ENCODE data around the gene PBX2. TPM values are rescaled to one million over a fixed set of nuclear protein-coding genes. Genes with fewer than 3 reads are reported as not detected.
A peak's percentile ranks its signal among the peaks of the same experiment; 100 is the strongest.
"Not testable (repeated sequence)": the region's sequence is repeated elsewhere in the genome, so short reads cannot be mapped to it uniquely, and the experiment has no call there.

Gene PBX2
- total RNA-seq, 1 donor from 2014 or later: 166 TPM

DNA sequence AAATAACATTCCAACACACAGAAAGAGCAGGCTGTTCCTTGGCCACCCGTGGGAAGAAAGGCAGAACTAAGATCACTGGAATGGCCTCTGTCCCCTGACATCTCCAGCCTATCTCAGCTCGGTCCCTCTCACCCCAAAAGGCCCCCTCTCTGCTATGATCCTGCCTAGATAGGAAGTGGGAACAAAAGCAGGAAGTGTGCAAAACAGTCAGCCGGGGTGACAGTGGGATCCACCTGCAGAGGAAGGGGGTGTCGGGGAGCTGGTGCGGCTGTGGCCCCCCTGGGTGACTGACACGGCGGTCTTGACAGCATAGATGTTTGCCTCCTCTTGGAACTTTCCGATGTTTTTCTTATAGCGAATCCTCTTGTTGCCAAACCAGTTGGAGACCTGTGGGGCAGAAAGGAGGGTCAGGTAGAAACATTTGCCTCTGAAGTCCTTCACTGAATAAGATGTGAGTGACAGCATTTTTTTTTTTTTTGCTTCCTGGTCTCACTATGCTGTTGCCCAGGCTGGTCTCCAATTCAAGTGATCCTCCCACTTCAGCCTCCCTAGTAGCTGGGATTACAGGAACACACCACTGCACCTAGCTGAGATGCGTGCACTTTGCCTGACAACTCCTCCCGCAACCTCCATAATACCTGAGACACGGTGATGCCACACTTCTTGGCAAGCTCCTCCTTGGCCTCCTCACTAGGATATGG is 2.8 kb downstream of the PBX2 start:
- H3K36me3 Mint-ChIP-seq: peaks cover 16% of the 10 kb centered on the region
- peak overlapping the region; percentile 89 for H3K27ac Mint-ChIP-seq
- H3K4me1 Mint-ChIP-seq (ENCODE audit: unreplicated experiment): peaks cover 38% of the 10 kb centered on the region
- peak overlapping the region; percentile 77 for H3K4me3 Mint-ChIP-seq
- no peaks in the 10 kb centered on the region for H3K27me3 Mint-ChIP-seq
- no peak for DNase-seq (ENCODE audit: extremely low spot score, unreplicated experiment)
- no peaks in the 10 kb centered on the region for H3K9me3 Mint-ChIP-seq
- TF ChIP-seq CTCF (conservative IDR thresholded peaks at IDR 0.05): no peak

DNA sequence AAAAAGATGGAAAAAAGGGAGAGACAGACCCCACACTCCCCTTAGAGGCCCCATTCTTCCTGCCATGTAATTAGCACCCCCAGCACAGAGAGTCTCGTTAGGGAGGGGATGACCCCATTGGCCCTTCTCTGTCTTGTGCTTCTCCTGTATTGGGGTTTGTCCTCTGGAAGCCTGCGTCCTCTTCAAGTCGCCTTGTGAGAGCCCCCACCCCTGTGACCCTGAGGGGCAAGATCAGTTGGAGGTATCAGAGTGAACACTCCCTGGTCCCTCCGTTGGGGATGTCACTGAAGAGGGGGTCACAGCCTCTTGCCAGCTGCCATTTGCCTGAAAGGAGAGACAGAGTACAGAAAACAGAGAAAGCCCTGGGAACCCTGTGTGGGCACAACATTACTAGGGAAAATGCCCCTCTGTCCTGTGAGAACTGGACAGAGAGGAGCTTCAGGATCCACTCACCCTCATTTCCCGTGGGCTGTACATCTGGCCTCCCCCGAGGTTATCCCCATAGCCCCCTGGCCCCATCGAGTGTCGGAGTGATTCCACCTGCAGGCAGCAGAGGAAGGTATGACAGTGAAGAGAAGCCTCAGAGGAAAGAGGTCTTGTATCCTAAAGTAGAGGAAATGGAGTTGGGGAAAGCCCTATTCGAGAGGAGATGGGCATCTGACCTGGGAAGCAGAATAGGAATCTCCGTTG is 3.7 kb downstream of the PBX2 start:
- DNase-seq (ENCODE audit: extremely low spot score, unreplicated experiment); H3K9me3 Mint-ChIP-seq; H3K27me3 Mint-ChIP-seq: not testable (repeated sequence)
- Mint-ChIP-seq H3K4me3 (peak overlapping the region; percentile 77), H3K27ac (peak overlapping the region; percentile 89), H3K36me3 (peaks cover 16% of the 10 kb centered on the region), H3K4me1 (ENCODE audit: unreplicated experiment) (peaks cover 35% of the 10 kb centered on the region)

DNA sequence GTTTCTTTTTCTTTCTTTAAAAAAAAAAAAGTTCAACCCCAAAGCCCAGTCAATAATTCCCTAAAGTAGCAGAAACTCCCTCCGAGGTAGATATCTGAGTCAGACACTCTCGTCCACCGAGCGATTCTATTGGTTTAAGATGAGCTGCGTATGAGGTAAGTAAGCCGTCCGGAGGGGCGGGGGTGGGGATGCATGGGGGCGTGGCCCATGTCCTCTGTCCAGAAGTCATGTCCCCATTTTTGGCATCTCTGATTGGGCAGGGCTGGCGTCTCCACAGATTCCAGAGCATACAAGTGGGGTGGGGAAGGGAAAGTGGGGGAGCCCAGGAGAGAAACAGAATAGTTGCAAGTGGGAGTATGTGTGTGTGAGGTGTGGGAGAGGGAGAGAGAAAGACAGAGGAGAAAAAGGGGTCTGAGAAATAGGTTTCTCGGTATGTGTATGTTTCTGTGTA is 4.3 kb downstream of the PBX2 start:
- not testable (repeated sequence) for DNase-seq (ENCODE audit: extremely low spot score, unreplicated experiment); H3K9me3 Mint-ChIP-seq; H3K27me3 Mint-ChIP-seq
- Mint-ChIP-seq H3K4me3 (peak overlapping the region; percentile 76), H3K4me1 (ENCODE audit: unreplicated experiment) (peaks cover 30% of the 10 kb centered on the region), H3K27ac (peak overlapping the region; percentile 89), H3K36me3 (peaks cover 17% of the 10 kb centered on the region)

DNA sequence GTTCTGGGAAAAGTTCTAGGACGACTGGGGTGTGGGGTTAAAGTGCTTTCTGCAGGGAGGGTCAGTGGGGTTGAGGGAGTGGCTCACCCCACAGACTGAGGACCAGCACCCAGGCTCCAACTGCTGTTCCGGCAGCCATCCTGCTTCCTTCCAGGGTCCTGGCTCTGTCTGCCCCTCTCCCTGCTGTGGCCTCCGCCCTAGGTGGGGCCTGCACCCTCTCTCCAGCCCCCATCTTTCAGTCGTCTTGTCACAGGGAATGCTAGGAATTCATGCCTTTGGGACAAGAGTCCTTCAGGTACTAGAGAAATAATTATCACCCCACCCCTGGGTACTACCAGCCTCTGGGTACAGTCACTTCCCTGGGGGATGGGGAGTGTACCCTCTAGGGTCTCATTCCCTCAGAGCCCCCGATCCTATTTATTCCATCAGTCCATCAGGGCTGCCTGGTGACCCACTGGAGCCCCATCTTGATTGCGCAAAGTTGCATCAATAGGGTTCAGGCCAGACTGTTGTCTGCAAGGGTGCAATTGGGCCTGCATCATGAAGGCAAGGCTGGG is 5.8 kb downstream of the PBX2 start, which contains the start of gene AGER:
Gene AGER (minus strand): TSS at position 170 of the 557 bp plus-strand sequence. CDS start 31 bp downstream, at position 139.
- no peak within 1 kb of the TSS for H3K27ac Mint-ChIP-seq

GRCh38 chr6:32183483-32184083 is 6.4 kb downstream of the PBX2 start:
- H3K27me3 Mint-ChIP-seq: no peaks in the 10 kb centered on the region
- H3K27ac Mint-ChIP-seq: no peak overlapping the region
- H3K4me1 Mint-ChIP-seq (ENCODE audit: unreplicated experiment): peaks cover 38% of the 10 kb centered on the region
- no peaks in the 10 kb centered on the region for H3K9me3 Mint-ChIP-seq
- TF ChIP-seq CTCF (conservative IDR thresholded peaks at IDR 0.05): no peak
- H3K36me3 Mint-ChIP-seq: peaks cover 27% of the 10 kb centered on the region
- no peak overlapping the region for H3K4me3 Mint-ChIP-seq
- no peak for DNase-seq (ENCODE audit: extremely low spot score, unreplicated experiment)

More for the DNA sequence above, 5.8 kb downstream of the PBX2 start, which contains the start of gene AGER:
- Mint-ChIP-seq H3K4me1 (ENCODE audit: unreplicated experiment) (peaks cover 38% of the 10 kb centered on the region), H3K4me3 (no peak within 1 kb of the TSS), H3K9me3 (no peaks in the 10 kb centered on the region), H3K27me3 (no peaks in the 10 kb centered on the region), H3K36me3 (peaks cover 21% of the 10 kb centered on the region)
- no peak for DNase-seq (ENCODE audit: extremely low spot score, unreplicated experiment)
- TF ChIP-seq CTCF (conservative IDR thresholded peaks at IDR 0.05): no peak

DNA sequence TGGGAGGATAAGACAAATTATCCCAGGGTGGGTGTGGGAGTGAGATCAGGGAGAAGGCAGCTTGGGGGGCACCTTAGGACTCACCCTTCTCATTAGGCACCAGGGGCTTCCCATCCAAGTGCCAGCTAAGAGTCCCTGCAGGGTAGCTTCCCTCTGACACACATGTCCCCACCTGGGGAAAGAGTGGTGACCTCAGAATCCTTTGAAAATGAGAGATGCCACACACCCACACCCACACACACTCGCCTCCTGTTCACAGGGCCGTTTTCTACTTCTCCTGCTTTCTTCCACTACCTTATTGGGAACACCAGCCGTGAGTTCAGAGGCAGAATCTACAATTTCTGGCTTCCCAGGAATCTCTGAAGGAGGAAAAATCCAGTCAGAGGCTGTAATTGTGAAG is 7.0 kb downstream of the PBX2 start:
- no peak overlapping the region for H3K27ac Mint-ChIP-seq
- DNase-seq (ENCODE audit: extremely low spot score, unreplicated experiment): no peak
- no peaks in the 10 kb centered on the region for H3K9me3 Mint-ChIP-seq
- peaks cover 31% of the 10 kb centered on the region for H3K36me3 Mint-ChIP-seq
- H3K4me3 Mint-ChIP-seq: no peak overlapping the region
- no peaks in the 10 kb centered on the region for H3K27me3 Mint-ChIP-seq
- no peak for TF ChIP-seq CTCF (conservative IDR thresholded peaks at IDR 0.05)
- H3K4me1 Mint-ChIP-seq (ENCODE audit: unreplicated experiment): peaks cover 39% of the 10 kb centered on the region

Measured in type B pancreatic cell (in vitro differentiated cells).